ENCODE data around the gene RAB6A.
"Not testable (repeated sequence)": the region's sequence is repeated elsewhere in the genome, so short reads cannot be mapped to it uniquely, and the experiment has no call there.

RAB6A gene

DNA sequence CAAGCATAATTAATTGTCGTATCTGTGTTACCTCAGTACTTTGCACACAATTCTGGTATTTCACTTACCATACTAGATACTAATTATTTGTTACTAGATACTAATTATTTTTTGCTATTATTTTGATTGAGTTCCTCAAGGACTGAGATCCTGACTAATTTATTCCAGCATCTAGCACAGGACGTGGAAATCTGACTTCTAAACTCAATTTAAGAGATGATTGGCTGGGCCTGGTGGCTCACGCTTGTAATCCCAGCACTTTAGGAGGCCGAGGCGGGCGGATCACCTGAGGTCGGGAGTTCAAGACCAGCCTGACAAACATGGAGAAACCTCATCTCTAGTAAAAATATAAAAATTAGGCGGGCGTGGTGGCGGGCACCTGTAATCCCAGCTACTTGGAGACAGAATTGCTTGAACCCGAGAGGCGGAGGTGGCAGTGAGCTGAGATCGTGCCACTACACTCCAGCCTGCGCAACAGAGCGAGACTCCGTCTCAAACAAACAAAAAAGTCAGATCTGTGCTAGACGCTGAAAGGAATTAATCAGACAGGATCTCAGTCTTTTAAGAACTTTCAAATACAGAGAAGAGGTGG, 26.3 kb upstream of the RAB6A start:
- H3K9me3 Mint-ChIP-seq: no peaks in the 10 kb centered on the region
- TF ChIP-seq, protein P1, sequence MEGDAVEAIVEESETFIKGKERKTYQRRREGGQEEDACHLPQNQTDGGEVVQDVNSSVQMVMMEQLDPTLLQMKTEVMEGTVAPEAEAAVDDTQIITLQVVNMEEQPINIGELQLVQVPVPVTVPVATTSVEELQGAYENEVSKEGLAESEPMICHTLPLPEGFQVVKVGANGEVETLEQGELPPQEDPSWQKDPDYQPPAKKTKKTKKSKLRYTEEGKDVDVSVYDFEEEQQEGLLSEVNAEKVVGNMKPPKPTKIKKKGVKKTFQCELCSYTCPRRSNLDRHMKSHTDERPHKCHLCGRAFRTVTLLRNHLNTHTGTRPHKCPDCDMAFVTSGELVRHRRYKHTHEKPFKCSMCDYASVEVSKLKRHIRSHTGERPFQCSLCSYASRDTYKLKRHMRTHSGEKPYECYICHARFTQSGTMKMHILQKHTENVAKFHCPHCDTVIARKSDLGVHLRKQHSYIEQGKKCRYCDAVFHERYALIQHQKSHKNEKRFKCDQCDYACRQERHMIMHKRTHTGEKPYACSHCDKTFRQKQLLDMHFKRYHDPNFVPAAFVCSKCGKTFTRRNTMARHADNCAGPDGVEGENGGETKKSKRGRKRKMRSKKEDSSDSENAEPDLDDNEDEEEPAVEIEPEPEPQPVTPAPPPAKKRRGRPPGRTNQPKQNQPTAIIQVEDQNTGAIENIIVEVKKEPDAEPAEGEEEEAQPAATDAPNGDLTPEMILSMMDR (IDR thresholded peaks at IDR 0.05; ENCODE audit: unreplicated experiment in 3 of 3): no peak

DNA sequence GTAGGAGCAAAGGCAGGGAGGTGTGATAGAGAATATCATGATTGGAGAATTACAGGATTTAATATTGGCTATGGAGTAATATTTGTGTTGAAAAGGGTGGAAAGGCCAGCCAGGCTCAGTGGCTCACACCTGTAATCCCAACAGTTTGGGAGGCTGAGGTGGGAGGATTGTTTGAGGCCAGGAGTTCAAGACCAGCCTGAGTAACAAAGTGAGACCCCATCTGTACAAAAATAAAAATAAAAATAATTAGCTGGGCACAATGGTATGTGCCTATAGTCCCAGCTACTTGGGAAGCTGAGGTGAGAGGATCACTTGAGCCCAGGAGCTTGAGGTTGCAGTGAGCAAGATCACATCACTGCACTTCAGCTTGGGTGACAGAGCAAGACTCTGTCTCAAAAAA, 24.6 kb upstream of the RAB6A start:
- peaks cover 11% of the 10 kb centered on the region for H3K4me1 Mint-ChIP-seq
- not testable (repeated sequence) for H3K9me3 Mint-ChIP-seq; H3K27me3 Mint-ChIP-seq (ENCODE audit: low read depth); H3K36me3 Mint-ChIP-seq (ENCODE audit: low read depth)
- peak overlapping the region; percentile 14 to 47 (median 41) for H3K27ac Mint-ChIP-seq
- peak overlapping the region; percentile 60 to 70 (median 69) for H3K4me3 Mint-ChIP-seq

More for the DNA sequence above, 26.3 kb upstream of the RAB6A start:
- peak overlapping the region; percentile 98 to 100 (median 99) for H3K27ac Mint-ChIP-seq
- H3K27me3 Mint-ChIP-seq (ENCODE audit: low read depth): no peaks in the 10 kb centered on the region
- peak overlapping the region; percentile 98 to 100 (median 98) for H3K4me3 Mint-ChIP-seq
- H3K4me1 Mint-ChIP-seq: peaks cover 11% of the 10 kb centered on the region
- H3K36me3 Mint-ChIP-seq (ENCODE audit: low read depth): no peaks in the 10 kb centered on the region

DNA sequence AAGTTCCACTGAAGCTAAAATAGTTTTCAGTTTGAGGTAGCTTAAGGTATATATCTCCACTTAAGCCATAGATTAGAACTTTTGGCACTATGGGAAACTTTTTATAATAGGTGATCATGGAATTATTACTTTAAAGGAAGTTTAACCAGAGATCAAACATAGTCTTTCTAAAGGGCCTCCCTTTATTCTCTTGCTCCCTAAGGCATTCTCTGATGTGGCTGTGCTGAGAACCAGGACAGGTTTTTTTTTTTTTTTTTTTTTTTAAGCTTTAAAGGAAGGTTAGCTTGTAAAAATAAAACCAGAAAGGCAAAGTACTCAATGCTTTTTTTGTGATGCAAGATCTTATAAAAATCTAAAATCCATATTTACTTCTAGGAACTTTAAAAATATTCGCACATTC, 23.9 kb upstream of the RAB6A start:
- Mint-ChIP-seq H3K9me3 (no peaks in the 10 kb centered on the region), H3K27me3 (ENCODE audit: low read depth) (no peaks in the 10 kb centered on the region), H3K36me3 (ENCODE audit: low read depth) (no peaks in the 10 kb centered on the region), H3K4me3 (peak overlapping the region in 1 of 3 experiments; percentile 60), H3K27ac (peak overlapping the region in 2 of 3 experiments; percentile 14 to 41), H3K4me1 (peaks cover 11% of the 10 kb centered on the region)
- TF ChIP-seq, protein P1 (IDR thresholded peaks at IDR 0.05; ENCODE audit: unreplicated experiment in 3 of 3): no peak

DNA sequence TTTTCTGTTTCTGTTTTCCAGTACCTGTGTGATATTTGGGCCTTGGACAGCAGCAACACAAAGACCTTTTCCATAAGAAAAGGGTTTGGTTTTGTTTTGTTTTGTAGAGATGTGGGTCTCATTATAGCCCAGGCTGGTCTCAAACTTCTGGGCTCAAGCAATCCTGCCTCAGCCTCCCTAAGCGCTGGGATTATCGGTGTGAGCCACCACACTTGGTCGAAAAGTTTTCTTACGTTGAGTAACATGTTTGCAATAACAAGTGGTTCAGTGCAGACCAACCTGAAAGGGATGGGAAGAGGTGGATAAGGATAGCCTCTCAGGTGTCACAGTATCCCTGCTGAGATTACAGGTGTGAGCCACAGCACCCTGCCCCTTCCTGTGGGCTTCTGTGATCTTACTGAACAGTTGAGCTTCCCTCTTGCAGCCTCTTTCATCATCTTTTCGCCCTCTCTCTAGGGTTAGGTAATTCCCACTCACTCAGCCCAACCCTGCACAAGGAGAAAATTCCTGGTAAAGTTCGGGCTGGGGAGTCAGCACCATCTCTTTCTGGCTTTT, 23.3 kb upstream of the RAB6A start:
- Mint-ChIP-seq H3K4me1 (peaks cover 7% of the 10 kb centered on the region), H3K36me3 (ENCODE audit: low read depth) (no peaks in the 10 kb centered on the region), H3K9me3 (no peaks in the 10 kb centered on the region), H3K27me3 (ENCODE audit: low read depth) (no peaks in the 10 kb centered on the region), H3K27ac (peak overlapping the region in 1 of 3 experiments; percentile 28), H3K4me3 (peak overlapping the region in 1 of 3 experiments; percentile 28)
- TF ChIP-seq, protein P1 (IDR thresholded peaks at IDR 0.05; ENCODE audit: unreplicated experiment in 3 of 3): no peak

DNA sequence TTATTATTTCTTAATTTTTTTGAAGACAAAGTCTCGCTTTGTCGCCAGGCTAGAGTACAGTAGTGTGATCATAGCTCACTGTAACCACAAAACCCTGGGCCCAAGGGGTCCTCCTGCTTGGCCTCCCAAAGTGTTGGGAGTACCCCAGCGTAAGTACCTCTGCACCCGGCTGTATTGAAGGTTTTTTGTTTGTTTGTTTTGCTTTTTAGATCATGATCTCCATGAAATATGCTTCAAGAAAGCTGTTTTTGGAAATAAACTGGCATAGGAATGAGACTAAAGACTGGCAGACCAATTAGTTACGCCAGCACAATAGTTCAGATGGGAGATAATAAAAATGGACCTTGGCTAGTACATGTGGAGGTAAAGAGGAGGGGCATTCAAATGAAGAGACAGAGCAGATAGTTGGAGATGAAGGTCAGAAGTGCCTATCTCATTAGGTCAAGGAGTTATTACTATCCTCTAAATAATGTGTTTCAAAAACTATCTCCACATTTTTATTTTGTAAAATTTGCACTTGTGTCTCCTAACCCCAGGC, 22.7 kb upstream of the RAB6A start:
- H3K27ac Mint-ChIP-seq: peak overlapping the region in 2 of 3 experiments; percentile 19 to 28
- peaks cover 6% of the 10 kb centered on the region for H3K4me1 Mint-ChIP-seq
- TF ChIP-seq, protein P1 (IDR thresholded peaks at IDR 0.05; ENCODE audit: unreplicated experiment in 3 of 3): no peak
- no peaks in the 10 kb centered on the region for H3K9me3 Mint-ChIP-seq
- H3K27me3 Mint-ChIP-seq (ENCODE audit: low read depth): no peaks in the 10 kb centered on the region
- H3K36me3 Mint-ChIP-seq (ENCODE audit: low read depth): no peaks in the 10 kb centered on the region
- peak overlapping the region in 1 of 3 experiments; percentile 25 for H3K4me3 Mint-ChIP-seq

DNA sequence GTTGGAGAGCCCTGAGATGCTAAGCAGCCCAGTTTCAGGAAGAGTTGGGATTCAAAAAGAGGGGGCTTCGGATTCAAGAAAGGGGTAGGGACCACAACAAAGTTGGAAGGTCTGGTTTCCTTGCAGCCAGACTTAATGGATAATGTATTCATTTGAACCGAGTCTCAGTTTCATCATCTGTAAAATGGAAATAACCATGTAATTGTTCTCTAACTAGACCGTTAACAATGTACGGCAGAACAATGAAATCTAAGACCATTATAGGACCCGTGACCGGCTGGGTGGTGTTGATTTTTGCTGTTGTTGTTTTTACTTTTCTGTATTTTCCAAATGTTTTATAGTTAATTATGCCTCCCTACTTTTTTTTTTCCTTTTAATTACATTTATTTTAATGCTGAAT, 20.4 kb upstream of the RAB6A start:
- no peaks in the 10 kb centered on the region for H3K27me3 Mint-ChIP-seq (ENCODE audit: low read depth)

More for the DNA sequence above, 20.4 kb upstream of the RAB6A start:
- TF ChIP-seq, protein P1 (IDR thresholded peaks at IDR 0.05; ENCODE audit: unreplicated experiment in 3 of 3): no peak
- Mint-ChIP-seq H3K9me3 (no peaks in the 10 kb centered on the region), H3K36me3 (ENCODE audit: low read depth) (no peaks in the 10 kb centered on the region), H3K4me3 (peak overlapping the region in 2 of 3 experiments; percentile 32 to 49), H3K4me1 (no peaks in the 10 kb centered on the region), H3K27ac (peak overlapping the region in 2 of 3 experiments; percentile 25 to 29)
